Left lung (tissue), 10 donors: Measurements from ENCODE around the gene VTI1B. TPM values are rescaled to one million over a fixed set of nuclear protein-coding genes. Genes with fewer than 3 reads are reported as not detected.
"Not testable (repeated sequence)": the region's sequence is repeated elsewhere in the genome, so short reads cannot be mapped to it uniquely, and the experiment has no call there.

ENCODE experiments used
- ATAC-seq: fragments of 200-7000 bp; cut with Tn5 transposase; one replicate; pipeline ENCODE4 v1.9.1; 2020; ENCODE audit warnings: moderate library complexity
- DNase-seq, 4 donors: peaks; one replicate each; pipeline ENCODE4 v3.0.0-alpha.2; 2013 to 2020
- H3K27ac ChIP-seq, 2 donors: fragments of 200-600 bp; sonication (generic) in 1 of 2; one replicate each; pipeline versions ENCODE4 v1.5.0 to v1.8.0; 2020 to 2021
- H3K27me3 ChIP-seq, 2 donors: fragments of 200-600 bp; sonication (generic) in 1 of 2; one replicate each; pipeline versions ENCODE4 v1.5.0 to v1.8.0; 2020 to 2021
- H3K36me3 ChIP-seq, 2 donors: fragments of 200-600 bp; sonication (generic) in 1 of 2; one replicate each; pipeline versions ENCODE4 v1.5.0 to v1.8.0; 2020 to 2021
- H3K4me1 ChIP-seq, 2 donors: fragments of 200-600 bp; one replicate each; pipeline ENCODE4 v1.8.0; 2021
- H3K4me3 ChIP-seq, 2 donors: fragments of 200-600 bp; sonication (generic) in 1 of 2; one replicate each; pipeline versions ENCODE4 v1.5.0 to v1.8.0; 2020 to 2021; ENCODE audit warnings: mild to moderate bottlenecking in 1 of 2
- H3K9me3 ChIP-seq, 2 donors: fragments of 200-600 bp; sonication (generic) in 1 of 2; one replicate each; pipeline versions ENCODE4 v1.5.0 to v1.8.0; 2020 to 2021
- intact Hi-C, 2 donors: fragments of 100-400 bp; cut with DNase I; formaldehyde crosslinking; loops; one replicate each; pipeline versions ENCODE4 v1.11.2 to v1.14.2; 2022
- polyA plus RNA-seq, 6 donors: library from polyadenylated mRNA; unstranded; fragments of 120-200 nt; gene quantifications; one replicate each; pipeline ENCODE4 v1.2.1, GENCODE V29; 2013; ENCODE audit not compliant: insufficient read length in 6 of 6
- total RNA-seq, 2 donors: library from RNA; stranded (reverse); fragmentation: NEBNext Ultra II Directional; extraction: Animal tissue kit (Norgen Biotek cat#: 25700); gene quantifications; one replicate each; pipeline ENCODE4 v1.2.1, GENCODE V29; 2021
- TF ChIP-seq, protein P1 (sequence below), 2 donors: fragments of 200-600 bp; sonication (generic) in 1 of 2; IDR thresholded peaks; one replicate each; pipeline versions ENCODE4 v1.5.0 to v1.8.0; 2021; ENCODE audit warnings: antibody characterized with exemption in 2 of 2
- donor health status: DM: no; HTN: yes; CAD: no.
- donor health status: DM: no; HTN: no; CAD: no.

Gene VTI1B
- total and polyA plus RNA-seq, 8 donors = 79.1 to 123 (median 86.8) TPM

GRCh38 chr14:67704484-67705089, 30.2 kb upstream of the VTI1B start:
- no peaks in the 10 kb centered on the region for H3K36me3 ChIP-seq
- peak; percentile 97 for ATAC-seq

DNA sequence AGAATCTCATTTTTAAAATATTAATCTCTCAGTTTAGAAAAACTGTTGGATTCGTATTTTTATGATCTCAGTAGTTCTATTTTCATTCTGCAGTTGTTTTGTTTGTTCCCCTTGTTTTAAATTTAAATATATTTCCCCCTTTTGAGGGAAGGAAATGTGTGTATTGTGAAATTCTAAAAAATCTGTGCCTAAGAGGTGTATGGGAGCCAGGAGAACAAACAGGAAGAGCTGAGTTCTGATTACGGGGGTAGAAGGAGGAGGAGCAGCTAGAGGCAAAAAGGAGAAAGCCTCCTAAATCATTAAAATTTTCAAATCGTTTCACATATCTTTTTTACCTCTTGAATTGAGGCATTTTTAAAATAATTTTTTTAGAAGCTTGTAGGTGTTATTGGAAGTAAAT, 29.6 kb upstream of the VTI1B start:
- Histone ChIP-seq H3K36me3 (no peaks in the 10 kb centered on the region), H3K4me1 (peaks cover 0 to 14% of the 10 kb centered on the region in 2 donors), H3K9me3 (peaks cover 0 to 5% of the 10 kb centered on the region in 2 donors), H3K27ac (no peak overlapping the region), H3K27me3 (no peaks in the 10 kb centered on the region), H3K4me3 (no peak overlapping the region)
- no peak for DNase-seq
- intact Hi-C loops = no loop called here
- TF ChIP-seq, protein P1, sequence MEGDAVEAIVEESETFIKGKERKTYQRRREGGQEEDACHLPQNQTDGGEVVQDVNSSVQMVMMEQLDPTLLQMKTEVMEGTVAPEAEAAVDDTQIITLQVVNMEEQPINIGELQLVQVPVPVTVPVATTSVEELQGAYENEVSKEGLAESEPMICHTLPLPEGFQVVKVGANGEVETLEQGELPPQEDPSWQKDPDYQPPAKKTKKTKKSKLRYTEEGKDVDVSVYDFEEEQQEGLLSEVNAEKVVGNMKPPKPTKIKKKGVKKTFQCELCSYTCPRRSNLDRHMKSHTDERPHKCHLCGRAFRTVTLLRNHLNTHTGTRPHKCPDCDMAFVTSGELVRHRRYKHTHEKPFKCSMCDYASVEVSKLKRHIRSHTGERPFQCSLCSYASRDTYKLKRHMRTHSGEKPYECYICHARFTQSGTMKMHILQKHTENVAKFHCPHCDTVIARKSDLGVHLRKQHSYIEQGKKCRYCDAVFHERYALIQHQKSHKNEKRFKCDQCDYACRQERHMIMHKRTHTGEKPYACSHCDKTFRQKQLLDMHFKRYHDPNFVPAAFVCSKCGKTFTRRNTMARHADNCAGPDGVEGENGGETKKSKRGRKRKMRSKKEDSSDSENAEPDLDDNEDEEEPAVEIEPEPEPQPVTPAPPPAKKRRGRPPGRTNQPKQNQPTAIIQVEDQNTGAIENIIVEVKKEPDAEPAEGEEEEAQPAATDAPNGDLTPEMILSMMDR (IDR thresholded peaks at IDR 0.05) = no peak
- peak; percentile 38 for ATAC-seq

More at GRCh38 chr14:67704484-67705089, 30.2 kb upstream of the VTI1B start:
- intact Hi-C loops = no loop called here
- Histone ChIP-seq H3K27me3 (no peaks in the 10 kb centered on the region), H3K9me3 (peaks cover 0 to 7% of the 10 kb centered on the region in 2 donors), H3K27ac (no peak overlapping the region), H3K4me1 (peaks cover 0 to 14% of the 10 kb centered on the region in 2 donors), H3K4me3 (no peak overlapping the region)
- TF ChIP-seq, protein P1 (IDR thresholded peaks at IDR 0.05) = peak; percentile 52 to 64
- peak in 2 of 4 donors; percentile 25 to 69 for DNase-seq

- intact Hi-C loops, ATAC-seq, H3K4me3 ChIP-seq, H3K9me3 ChIP-seq, H3K27me3 ChIP-seq, DNase-seq, H3K36me3 ChIP-seq: not testable (repeated sequence)
- peak within 1 kb of the TSS in 1 of 2 donors; percentile 63 for H3K27ac ChIP-seq
- peaks cover 0 to 14% of the 10 kb centered on the region in 2 donors for H3K4me1 ChIP-seq
These were observed 27.1 kb upstream of the VTI1B start, which contains the start of gene RDH12 for GRCh38 chr14:67701492-67701891. Gene RDH12 (plus strand): TSS chr14:67701886. CDS start chr14:67722643, 20,757 bp downstream.

DNA sequence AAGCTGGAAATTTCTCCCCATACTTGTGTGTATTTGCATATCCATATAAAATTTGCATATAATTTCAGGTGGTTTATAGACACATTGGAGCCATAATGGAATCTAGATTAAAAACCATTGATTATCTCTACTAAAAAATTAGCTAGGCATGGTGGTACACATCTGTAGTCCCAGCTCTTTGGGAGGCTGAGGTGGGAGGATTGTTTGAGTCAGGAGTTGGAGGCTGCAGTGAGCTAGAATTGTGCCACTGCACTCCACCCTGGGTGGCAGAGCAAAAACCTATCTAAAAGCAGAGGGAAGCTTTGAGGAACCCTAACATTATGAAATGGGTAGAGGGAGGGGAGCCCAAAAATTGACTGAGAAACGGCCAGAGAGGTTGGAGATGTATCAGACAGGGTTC, 23.7 kb upstream of the VTI1B start:
- no peak for ATAC-seq
- Histone ChIP-seq H3K4me3 (no peak overlapping the region), H3K9me3 (no peaks in the 10 kb centered on the region), H3K27me3 (no peaks in the 10 kb centered on the region), H3K27ac (no peak overlapping the region), H3K4me1 (peaks cover 5 to 22% of the 10 kb centered on the region in 2 donors), H3K36me3 (no peaks in the 10 kb centered on the region)
- TF ChIP-seq, protein P1 (IDR thresholded peaks at IDR 0.05) = no peak
- intact Hi-C loops = no loop called here
- DNase-seq = no peak

GRCh38 chr14:67697006-67697405, 22.6 kb upstream of the VTI1B start:
- no peak for ATAC-seq

More at GRCh38 chr14:67697006-67697405, 22.6 kb upstream of the VTI1B start:
- DNase-seq = no peak
- H3K9me3 ChIP-seq = no peaks in the 10 kb centered on the region
- H3K4me1 ChIP-seq = peaks cover 5 to 23% of the 10 kb centered on the region in 2 donors
- H3K4me3 ChIP-seq = no peak overlapping the region
- H3K27me3 ChIP-seq = no peaks in the 10 kb centered on the region
- no peak overlapping the region for H3K27ac ChIP-seq
- intact Hi-C loops = no loop called here
- TF ChIP-seq, protein P1 (IDR thresholded peaks at IDR 0.05) = no peak
- peaks cover 0 to 6% of the 10 kb centered on the region in 2 donors for H3K36me3 ChIP-seq
